Endothelial cell of umbilical vein (primary cell): Measurements from ENCODE around the gene BRD1. TPM values are rescaled to one million over a fixed set of nuclear protein-coding genes. Genes with fewer than 3 reads are reported as not detected.

Source experiments
- BruUV-seq: library from RNA; stranded (reverse); fragments of 400-500 nt; replicated peaks from 2 replicates; lab custom pipeline; 2021; lab: Mats Ljungman, UMichigan
- CTCF ChIA-PET: fragments of 300-600, 350-600 bp; sonication (Branson Sonifier 250); formaldehyde crosslinking; loops from one replicate; lab custom pipeline; 2021; ENCODE audit warnings: antibody characterized with exemption, inconsistent platforms; lab: Charles Lee
- POLR2A ChIA-PET: fragments of 300-600, 350-600 bp; sonication (Branson Sonifier 250); formaldehyde crosslinking; loops from one replicate; lab custom pipeline; 2021; ENCODE audit warnings: antibody characterized with exemption, inconsistent platforms; lab: Charles Lee
- DNase-seq: peaks from one replicate; pipeline ENCODE4 v3.0.0-alpha.2; 2011; ENCODE audit warnings: low read depth, low spot score
- FAIRE-seq: peaks from 2 replicates; lab custom pipeline; 2011; peaks lifted over from hg19 to GRCh38; lab: Jason Lieb, UNC
- H2AFZ ChIP-seq: 2 replicates; pipeline ENCODE4 v1.6.0; 2012; ENCODE audit warnings: low read depth, low read length, control low read depth, inconsistent platforms
- H3K27ac ChIP-seq: 2 replicates; pipeline ENCODE4 v1.5.1; 2011; ENCODE audit warnings: low read depth, mild to moderate bottlenecking, control low read depth, low read length, moderate library complexity; ENCODE audit not compliant: insufficient read depth
- H3K27me3 ChIP-seq, 2 experiments: 2 replicates each; pipeline versions ENCODE4 v1.6.0 to v1.6.1; 2011; ENCODE audit warnings: low read length in 2 of 2, mixed read lengths in 1 of 2; ENCODE audit not compliant: control insufficient read depth in 2 of 2, insufficient read depth in 2 of 2
- H3K36me3 ChIP-seq, 2 experiments: 2 replicates in 1 of 2; 3 replicates in 1 of 2; pipeline ENCODE4 v1.5.1; 2011; ENCODE audit warnings: low read length in 2 of 2, mild to moderate bottlenecking in 1 of 2, moderate library complexity in 1 of 2; ENCODE audit not compliant: control insufficient read depth in 2 of 2, insufficient read depth in 2 of 2; ENCODE audit errors: extremely low read depth in 1 of 2
- H3K4me1 ChIP-seq: 3 replicates; pipeline ENCODE4 v1.5.1; 2011; ENCODE audit warnings: mild to moderate bottlenecking, low read length; ENCODE audit not compliant: control insufficient read depth, insufficient read depth; ENCODE audit errors: extremely low read depth
- H3K4me2 ChIP-seq: 2 replicates; pipeline ENCODE4 v1.6.1; 2011; ENCODE audit warnings: low read length, control low read depth, mixed read lengths; ENCODE audit not compliant: insufficient read depth
- H3K4me3 ChIP-seq, 3 experiments: fragments of 200-600 bp in 1 of 3; sonication (generic), shearing (Covaris generic) in 1 of 3; replicated peaks in 1 of 3; 2 replicates each; pipeline ENCODE4 v1.5.1; 2011 to 2016; ENCODE audit warnings: control low read depth in 3 of 3, low read length in 3 of 3, mild to moderate bottlenecking in 2 of 3, inconsistent platforms in 1 of 3, low read depth in 1 of 3, moderate library complexity in 1 of 3; ENCODE audit not compliant: insufficient read depth in 1 of 3
- H3K79me2 ChIP-seq: 2 replicates; pipeline ENCODE4 v1.6.0; 2012; ENCODE audit warnings: low read length, inconsistent platforms; ENCODE audit not compliant: control insufficient read depth, insufficient read depth
- H3K9ac ChIP-seq: replicated peaks from 2 replicates; pipeline ENCODE3; 2011; ENCODE audit warnings: low read length, control low read depth; ENCODE audit not compliant: insufficient read depth; ENCODE audit errors: extremely low read depth
- H3K9me1 ChIP-seq: replicated peaks from 3 replicates; pipeline ENCODE4 v1.6.0; 2011; ENCODE audit warnings: mild to moderate bottlenecking, low read length; ENCODE audit not compliant: control insufficient read depth, insufficient read depth; ENCODE audit errors: extremely low read depth
- H3K9me3 ChIP-seq: replicated peaks from 2 replicates; pipeline ENCODE4 v1.5.1; 2012; ENCODE audit warnings: low read length, inconsistent platforms; ENCODE audit not compliant: control insufficient read depth, insufficient read depth
- H4K20me1 ChIP-seq: replicated peaks from 2 replicates; pipeline ENCODE3; 2011; ENCODE audit warnings: mild to moderate bottlenecking, low read length; ENCODE audit not compliant: control insufficient read depth, insufficient read depth; ENCODE audit errors: extremely low read depth
- FOS ChIP-seq: IDR thresholded peaks from 2 replicates; pipeline ENCODE4 v1.6.1; 2011; ENCODE audit warnings: mild to moderate bottlenecking, low read length, moderate library complexity, borderline replicate concordance; ENCODE audit not compliant: insufficient read depth
- GATA2 ChIP-seq: IDR thresholded peaks from 2 replicates; pipeline ENCODE4 v1.7.0; 2011; ENCODE audit warnings: low read depth, mild to moderate bottlenecking, moderate library complexity, mixed read lengths, low read length; ENCODE audit not compliant: insufficient read length, insufficient read depth
- JUN ChIP-seq: IDR thresholded peaks from 2 replicates; pipeline ENCODE4 v1.6.1; 2011; ENCODE audit warnings: borderline replicate concordance, low read depth; ENCODE audit not compliant: insufficient read length, insufficient read depth
- MAX ChIP-seq: IDR thresholded peaks from 2 replicates; pipeline ENCODE4 v1.6.1; 2011; ENCODE audit not compliant: insufficient read depth, insufficient read length
- POLR2A ChIP-seq: IDR thresholded peaks from 2 replicates; pipeline ENCODE4 v1.6.1; 2012; ENCODE audit warnings: low read depth, mild to moderate bottlenecking, control low read depth, low read length
- dilution Hi-C: fragments of 300-500 bp; cut with MboI; formaldehyde crosslinking; loops from one replicate; pipeline ENCODE4 v1.15.0; 2019; ENCODE audit warnings: low sequenced_read_pairs; ENCODE audit not compliant: extremely low pct_ligation_motif_present
- intact Hi-C: fragments of 100-400 bp; cut with micrococcal nuclease; formaldehyde crosslinking; loops from one replicate; pipeline ENCODE4 v1.10.0; 2022
- polyA plus RNA-seq, 4 experiments: library from polyadenylated mRNA; depleted of rRNA in 3 of 4; stranded (reverse) in 3 of 4; unstranded in 1 of 4; fragments of >200 nt; gene quantifications; 2 replicates each; pipeline versions ENCODE4 v1.2.1 to v1.2.3, GENCODE V29; 2011 to 2012; ENCODE audit warnings: missing spikeins in 1 of 4
- total RNA-seq: library from RNA; stranded (reverse); gene quantifications from 2 replicates; pipeline ENCODE4 v1.2.3, GENCODE V29; 2021

The BRD1 gene
- total and polyA plus RNA-seq, 2 donors (not counting 3 experiments of a cell fraction or from before 2014, with no cell fraction given): 8.1 to 41.1 TPM

- CTCF ChIA-PET: interaction anchor here (0.8 kb wide), 1 partner anchor 30 kb away, joined by 3 read pairs; no protein-coding TSS in a partner anchor
- POLR2A ChIA-PET: no interaction called here
- DNase-seq (no peak), FAIRE-seq (no peak)
- no peak overlapping the region for H2AFZ ChIP-seq
- H3K27ac ChIP-seq: peak overlapping the region; percentile 66
- no peaks in the 10 kb centered on the region for H3K9me3 ChIP-seq
- intact Hi-C loops (no loop called here), dilution Hi-C loops (no loop called here)
- TF ChIP-seq JUN (no peak), FOS (no peak), MAX (no peak), POLR2A (no peak), GATA2 (no peak)
- peaks cover 32 to 46% of the 10 kb centered on the region in 2 experiments for H3K36me3 ChIP-seq
- no peaks in the 10 kb centered on the region for H3K9me1 ChIP-seq
- peaks cover 18% of the 10 kb centered on the region for H3K4me1 ChIP-seq
- no peak overlapping the region for H3K9ac ChIP-seq
- H3K4me2 ChIP-seq: no peak overlapping the region
- H3K27me3 ChIP-seq: no peaks in the 10 kb centered on the region
- H4K20me1 ChIP-seq: peaks cover 4% of the 10 kb centered on the region
- H3K4me3 ChIP-seq: no peak overlapping the region
- BruUV-seq: no TSS peak
- peaks cover 90% of the 10 kb centered on the region for H3K79me2 ChIP-seq
Observed at GRCh38 chr22:49789289-49790141, 38.2 kb downstream of the BRD1 start.

- BruUV-seq: no TSS peak
- dilution Hi-C loops (no loop called here), intact Hi-C loops (no loop called here)
- H4K20me1 ChIP-seq: peaks cover 5% of the 10 kb centered on the region
- peaks cover 18% of the 10 kb centered on the region for H3K4me1 ChIP-seq
- H2AFZ ChIP-seq: no peak overlapping the region
- peaks cover 31 to 45% of the 10 kb centered on the region in 2 experiments for H3K36me3 ChIP-seq
- ChIA-PET POLR2A (no interaction called here), CTCF (no interaction called here)
- no peaks in the 10 kb centered on the region for H3K27me3 ChIP-seq
- DNase-seq: peak; percentile 49
- no peak overlapping the region for H3K4me2 ChIP-seq
- peak; percentile 59 for FAIRE-seq
- TF ChIP-seq MAX (peak; percentile 28), JUN (no peak)
- H3K9ac ChIP-seq: no peak overlapping the region
- peaks cover 94% of the 10 kb centered on the region for H3K79me2 ChIP-seq
- H3K9me3 ChIP-seq: no peaks in the 10 kb centered on the region
- no peaks in the 10 kb centered on the region for H3K9me1 ChIP-seq
- H3K27ac ChIP-seq: peak overlapping the region; percentile 66
- H3K4me3 ChIP-seq: no peak overlapping the region
Observed at GRCh38 chr22:49788504-49788903, 39.2 kb downstream of the BRD1 start.
